Measurements from ENCODE around the gene ADARB2.

- TF ChIP-seq REST (IDR thresholded peaks at IDR 0.05; ENCODE audit: insufficient read depth in 1 of 2, low read depth in 2 of 2, low read length in 2 of 2), result no peak
- no peak for TF ChIP-seq SIN3A (IDR thresholded peaks at IDR 0.05; ENCODE audit: borderline replicate concordance, insufficient read depth, low read length)
Observed at GRCh38 chr10:1344408-1344807, 392.9 kb downstream of the ADARB2 start.
